SU-DHL-6 (cell line): ENCODE measurements around the gene MAP7.

Source experiments
- H2AFZ ChIP-seq: fragments of 200-600 bp; sonication (generic); 2 replicates; pipeline ENCODE4 v1.6.1; 2014; ENCODE audit warnings: low read depth, mild to moderate bottlenecking, moderate library complexity, mixed read lengths, antibody characterized with exemption, low read length; ENCODE audit not compliant: severe bottlenecking
- H3F3A ChIP-seq: fragments of 200-600 bp; shearing (Covaris generic); 2 replicates; pipeline ENCODE4 v1.6.0; 2016; ENCODE audit warnings: antibody characterized with exemption, mild to moderate bottlenecking; ENCODE audit not compliant: insufficient read depth
- H3K27ac ChIP-seq: fragments of 200-600 bp; sonication (generic); 2 replicates; pipeline ENCODE4 v1.5.1; 2016; ENCODE audit warnings: low read depth, mild to moderate bottlenecking, low read length, moderate library complexity, mixed read lengths
- H3K27me3 ChIP-seq: fragments of 200-600 bp; sonication (generic), shearing (Covaris generic); 2 replicates; pipeline ENCODE4 v1.6.0; 2014; ENCODE audit warnings: mild to moderate bottlenecking, low read length
- H3K36me3 ChIP-seq: fragments of 200-600 bp; sonication (generic); 2 replicates; pipeline ENCODE4 v1.6.1; 2014; ENCODE audit warnings: mild to moderate bottlenecking, low read length, mixed read lengths
- H3K4me2 ChIP-seq: fragments of 300-600, 200-600 bp; shearing (Covaris generic), sonication (generic); 2 replicates; pipeline ENCODE4 v1.6.0; 2014; ENCODE audit warnings: low read length, low read depth, mild to moderate bottlenecking; ENCODE audit not compliant: poor library complexity, severe bottlenecking
- H3K4me3 ChIP-seq: fragments of 200-600 bp; sonication (generic); 2 replicates; pipeline ENCODE4 v1.5.1; 2014; ENCODE audit warnings: antibody characterized with exemption, low read length, mild to moderate bottlenecking, mixed read lengths; ENCODE audit not compliant: insufficient read depth, poor library complexity, severe bottlenecking
- H3K79me2 ChIP-seq: fragments of 200-600 bp; sonication (generic); 2 replicates; pipeline ENCODE4 v1.6.1; 2014; ENCODE audit warnings: mild to moderate bottlenecking, low read length, moderate library complexity; ENCODE audit not compliant: insufficient read depth
- H3K9ac ChIP-seq: fragments of 200-600 bp; sonication (generic); 2 replicates; pipeline ENCODE4 v1.7.0; 2014; ENCODE audit warnings: mild to moderate bottlenecking, low read length
- H3K9me2 ChIP-seq: fragments of 200-600 bp; sonication (generic); replicated peaks from 2 replicates; pipeline ENCODE4 v1.6.1; 2014; ENCODE audit warnings: low read length; ENCODE audit not compliant: insufficient read depth
- H3K9me3 ChIP-seq: fragments of 200-600 bp; sonication (generic); 2 replicates; pipeline ENCODE4 v1.6.1; 2014; ENCODE audit warnings: low read length, mixed read lengths; ENCODE audit not compliant: insufficient read depth
- H4K20me1 ChIP-seq: fragments of 200-600 bp; sonication (generic); 2 replicates; pipeline ENCODE4 v1.6.1; 2014; ENCODE audit warnings: low read depth, mild to moderate bottlenecking, antibody characterized with exemption, low read length, moderate library complexity, mixed read lengths
- CTCF ChIP-seq: fragments of 200-600 bp; sonication (generic); IDR thresholded peaks from one replicate; pipeline ENCODE4 v1.5.1; 2017; ENCODE audit warnings: antibody characterized with exemption, mild to moderate bottlenecking, low read length, moderate library complexity; ENCODE audit not compliant: insufficient read depth, poor library complexity, severe bottlenecking
- EZH2phosphoT487 ChIP-seq: fragments of 200-600 bp; sonication (generic), shearing (Covaris generic); conservative IDR thresholded peaks from 2 replicates; pipeline ENCODE4 v1.6.1; 2018; ENCODE audit warnings: mild to moderate bottlenecking, antibody characterized with exemption, low read length, moderate library complexity, mixed read lengths

The MAP7 gene

GRCh38 chr6:136547336-136547735 lies 2.9 kb downstream of the MAP7 start:
- Histone ChIP-seq H3K27me3 (no peaks in the 10 kb centered on the region), H4K20me1 (no peaks in the 10 kb centered on the region), H3K4me3 (no peak overlapping the region), H2AFZ (no peak overlapping the region), H3K36me3 (no peaks in the 10 kb centered on the region), H3K27ac (no peak overlapping the region), H3F3A (no peaks in the 10 kb centered on the region; the same call in 1 of the 2 replicates), H3K9me3 (no peaks in the 10 kb centered on the region), H3K4me2 (no peak overlapping the region), H3K79me2 (no peaks in the 10 kb centered on the region), H3K9me2 (no peaks in the 10 kb centered on the region), H3K9ac (no peak overlapping the region)
- TF ChIP-seq CTCF: no peak
- TF ChIP-seq EZH2phosphoT487: no peak

GRCh38 chr6:136546331-136546730 lies 3.9 kb downstream of the MAP7 start:
- Histone ChIP-seq H2AFZ (no peak overlapping the region), H3K79me2 (no peaks in the 10 kb centered on the region), H3K9ac (no peak overlapping the region), H3K36me3 (no peaks in the 10 kb centered on the region), H3K4me2 (no peak overlapping the region), H3K9me2 (no peaks in the 10 kb centered on the region), H4K20me1 (no peaks in the 10 kb centered on the region), H3K9me3 (no peaks in the 10 kb centered on the region), H3K27me3 (no peaks in the 10 kb centered on the region), H3F3A (no peaks in the 10 kb centered on the region; the same call in 1 of the 2 replicates), H3K27ac (no peak overlapping the region), H3K4me3 (no peak overlapping the region)
- TF ChIP-seq CTCF: no peak
- TF ChIP-seq EZH2phosphoT487: no peak

GRCh38 chr6:136544326-136544725 lies 5.9 kb downstream of the MAP7 start:
- no peak overlapping the region for H3K27ac ChIP-seq
- TF ChIP-seq CTCF (no peak), EZH2phosphoT487 (no peak)
- no peaks in the 10 kb centered on the region for H3K9me2 ChIP-seq
- no peak overlapping the region for H3K4me3 ChIP-seq
- no peak overlapping the region for H2AFZ ChIP-seq
- no peak overlapping the region for H3K4me2 ChIP-seq
- no peak overlapping the region for H3K9ac ChIP-seq
- H3K36me3 ChIP-seq: no peaks in the 10 kb centered on the region
- no peaks in the 10 kb centered on the region for H3K27me3 ChIP-seq
- H3F3A ChIP-seq: no peaks in the 10 kb centered on the region; the same call in 1 of the 2 replicates
- no peaks in the 10 kb centered on the region for H3K9me3 ChIP-seq
- H4K20me1 ChIP-seq: no peaks in the 10 kb centered on the region
- H3K79me2 ChIP-seq: no peaks in the 10 kb centered on the region

- H3F3A ChIP-seq: no peaks in the 10 kb centered on the region
- H3K79me2 ChIP-seq: no peaks in the 10 kb centered on the region
- no peaks in the 10 kb centered on the region for H3K36me3 ChIP-seq
- no peak overlapping the region for H3K9ac ChIP-seq
- H3K4me3 ChIP-seq: no peak overlapping the region
- H3K27ac ChIP-seq: no peak overlapping the region
- no peaks in the 10 kb centered on the region for H3K27me3 ChIP-seq
- no peaks in the 10 kb centered on the region for H4K20me1 ChIP-seq
- H3K9me2 ChIP-seq: no peaks in the 10 kb centered on the region
- TF ChIP-seq EZH2phosphoT487 (no peak), CTCF (no peak)
- no peaks in the 10 kb centered on the region for H3K9me3 ChIP-seq
- no peak overlapping the region for H2AFZ ChIP-seq
- H3K4me2 ChIP-seq: no peak overlapping the region
These were observed 8.8 kb downstream of the MAP7 start for GRCh38 chr6:136541395-136541794.
